GM23338 (cell line): ENCODE data around the gene ANKS1B. TPM values are rescaled to one million over a fixed set of nuclear protein-coding genes. Genes with fewer than 3 reads are reported as not detected.

Source experiments
- ATAC-seq: fragments of 200-7000 bp; cut with Tn5 transposase; 3 replicates; pipeline ENCODE4 v1.9.1; 2020
- DNase-seq: peaks from one replicate; pipeline ENCODE4 v3.0.0-alpha.2; 2015; ENCODE audit warnings: low spot score
- H2AFZ ChIP-seq: fragments of 200-600 bp; sonication (generic); 2 replicates; pipeline ENCODE4 v1.8.0; 2016; ENCODE audit warnings: antibody characterized with exemption, mild to moderate bottlenecking, moderate library complexity
- H3F3A ChIP-seq: fragments of 200-600 bp; sonication (generic); replicated peaks from 2 replicates; pipeline ENCODE4 v1.8.0; 2017; ENCODE audit warnings: antibody characterized with exemption, mixed run types, low read depth
- H3K27ac ChIP-seq: fragments of 200-600 bp; sonication (generic); 2 replicates; pipeline ENCODE4 v1.6.1; 2016; ENCODE audit warnings: low read depth
- H3K27me3 ChIP-seq: fragments of 200-600 bp; sonication (generic); 2 replicates; pipeline ENCODE4 v1.8.0; 2016; ENCODE audit warnings: mild to moderate bottlenecking, mixed run types, moderate library complexity; ENCODE audit not compliant: insufficient read depth
- H3K36me3 ChIP-seq: fragments of 200-600 bp; sonication (generic); 2 replicates; pipeline ENCODE4 v1.8.0; 2016; ENCODE audit warnings: mild to moderate bottlenecking; ENCODE audit not compliant: insufficient read depth
- H3K4me1 ChIP-seq: fragments of 200-600 bp; sonication (generic); 2 replicates; pipeline ENCODE4 v1.8.0; 2016; ENCODE audit warnings: mild to moderate bottlenecking, moderate library complexity; ENCODE audit not compliant: insufficient read depth
- H3K4me2 ChIP-seq: fragments of 200-600 bp; sonication (generic); 2 replicates; pipeline ENCODE4 v1.7.1; 2017; ENCODE audit warnings: mixed run types
- H3K4me3 ChIP-seq: fragments of 200-600 bp; sonication (generic); 2 replicates; pipeline ENCODE4 v1.6.1; 2016; ENCODE audit warnings: mixed run types
- H3K79me2 ChIP-seq: fragments of 200-600 bp; sonication (generic); replicated peaks from 2 replicates; pipeline ENCODE4 v1.8.0; 2017; ENCODE audit warnings: mild to moderate bottlenecking; ENCODE audit not compliant: insufficient read depth
- H3K9me2 ChIP-seq: fragments of 200-600 bp; sonication (generic); 2 replicates; pipeline ENCODE4 v1.8.0; 2017; ENCODE audit not compliant: insufficient read depth
- H4K20me1 ChIP-seq: fragments of 200-600 bp; sonication (generic); replicated peaks from 2 replicates; pipeline ENCODE4 v1.8.0; 2017; ENCODE audit warnings: mild to moderate bottlenecking; ENCODE audit not compliant: insufficient read depth
- H3K27ac Mint-ChIP-seq: 2 replicates; pipeline ENCODE4 v1.8.0; 2020; ENCODE audit warnings: inconsistent platforms, mild to moderate bottlenecking, moderate library complexity, mixed read lengths
- H3K27me3 Mint-ChIP-seq: 3 replicates; pipeline ENCODE4 v1.8.0; 2022; ENCODE audit warnings: low read depth, mild to moderate bottlenecking, moderate library complexity, mixed read lengths, inconsistent platforms; ENCODE audit not compliant: insufficient read depth, poor library complexity
- H3K36me3 Mint-ChIP-seq: 3 replicates; pipeline ENCODE4 v1.8.0; 2021; ENCODE audit warnings: low read depth, mild to moderate bottlenecking, inconsistent platforms, moderate library complexity, mixed read lengths
- H3K4me1 Mint-ChIP-seq: 3 replicates; pipeline ENCODE4 v1.8.0; 2020; ENCODE audit warnings: mild to moderate bottlenecking, inconsistent platforms, mixed read lengths
- H3K4me3 Mint-ChIP-seq: 3 replicates; pipeline ENCODE4 v1.8.0; 2021; ENCODE audit warnings: moderate library complexity, mild to moderate bottlenecking, inconsistent platforms, mixed read lengths
- H3K9me3 Mint-ChIP-seq: 3 replicates; pipeline ENCODE4 v1.8.0; 2020; ENCODE audit warnings: moderate library complexity, mild to moderate bottlenecking, inconsistent platforms, mixed read lengths
- CREB1 ChIP-seq: fragments of 250-450 bp; sonication (Bioruptor Pico); IDR thresholded peaks from 2 replicates; pipeline ENCODE4 v1.5.0; 2020; ENCODE audit warnings: low read depth, mild to moderate bottlenecking, moderate library complexity
- CTCF ChIP-seq, 2 experiments: fragments of 200-600 bp in 1 of 2; sonication (generic) in 1 of 2; conservative IDR thresholded peaks; 2 replicates each; pipeline versions ENCODE4 v1.5.1 to v1.6.1; 2016 to 2017; ENCODE audit warnings: antibody characterized with exemption in 2 of 2, low read depth in 2 of 2, mild to moderate bottlenecking in 2 of 2, moderate library complexity in 1 of 2
- ETS1 ChIP-seq: IDR thresholded peaks from 2 replicates; pipeline ENCODE4 v1.6.1; 2016; ENCODE audit warnings: antibody characterized with exemption
- EZH2 ChIP-seq: fragments of 200-600 bp; sonication (generic); IDR thresholded peaks from one replicate; pipeline ENCODE4 v1.8.0; 2017; ENCODE audit warnings: antibody characterized with exemption, mild to moderate bottlenecking, low read depth; ENCODE audit not compliant: unreplicated experiment
- EZH2phosphoT487 ChIP-seq: fragments of 200-600 bp; sonication (generic); IDR thresholded peaks from one replicate; pipeline ENCODE4 v1.8.1; 2018; ENCODE audit warnings: antibody characterized with exemption; ENCODE audit not compliant: unreplicated experiment
- JUNB ChIP-seq: IDR thresholded peaks from one replicate; pipeline ENCODE4 v1.6.1; 2016; ENCODE audit warnings: antibody characterized with exemption; ENCODE audit not compliant: unreplicated experiment
- NANOG ChIP-seq: IDR thresholded peaks from 2 replicates; pipeline ENCODE4 v1.6.1; 2016; ENCODE audit warnings: antibody characterized with exemption, borderline replicate concordance
- POLR2AphosphoS5 ChIP-seq: IDR thresholded peaks from 2 replicates; pipeline ENCODE4 v1.6.1; 2016; ENCODE audit warnings: antibody characterized with exemption, low read depth
- REST ChIP-seq: IDR thresholded peaks from one replicate; pipeline ENCODE4 v1.6.1; 2018; ENCODE audit warnings: antibody characterized with exemption; ENCODE audit not compliant: unreplicated experiment
- STAT1 ChIP-seq: IDR thresholded peaks from one replicate; pipeline ENCODE4 v1.6.1; 2016; ENCODE audit warnings: antibody characterized with exemption; ENCODE audit not compliant: unreplicated experiment
- ZNF114 ChIP-seq: fragments of 250-450 bp; sonication (Bioruptor Pico); IDR thresholded peaks from 2 replicates; pipeline ENCODE4 v1.5.0; 2020; ENCODE audit warnings: mild to moderate bottlenecking, moderate library complexity
- ZNF331 ChIP-seq: fragments of 250-450 bp; sonication (Bioruptor Pico); IDR thresholded peaks from 2 replicates; pipeline ENCODE4 v1.5.0; 2020; ENCODE audit warnings: low read depth, mild to moderate bottlenecking, moderate library complexity
- ZNF462 ChIP-seq: fragments of 250-450 bp; sonication (Bioruptor Pico); IDR thresholded peaks from 2 replicates; pipeline ENCODE4 v1.5.0; 2020; ENCODE audit warnings: mild to moderate bottlenecking, moderate library complexity
- polyA plus RNA-seq: library from polyadenylated mRNA; unstranded; fragments of >200 nt; fragmentation: Nextera tagmentation; extraction: Ambion mirVana; gene quantifications from 2 replicates; pipeline ENCODE4 v1.2.1, GENCODE V29; 2016
- total RNA-seq: library from RNA; depleted of rRNA; stranded (reverse); fragments of >200 nt; shearing (Covaris generic); gene quantifications from 2 replicates; pipeline ENCODE4 v1.2.3, GENCODE V29; 2014

ANKS1B gene
- total and polyA plus RNA-seq, 2 experiments from 2014 or later = 4.3 to 5.8 TPM

- H3K4me1 Mint-ChIP-seq = peaks cover 28% of the 10 kb centered on the region
- no peak for DNase-seq
- ATAC-seq = no peak
- Histone ChIP-seq H3K4me1 (peaks cover 30% of the 10 kb centered on the region), H2AFZ (no peak overlapping the region), H3K4me3 (no peak overlapping the region), H3K36me3 (no peaks in the 10 kb centered on the region), H3K4me2 (no peak overlapping the region), H3K27me3 (peaks cover 34% of the 10 kb centered on the region), H3K79me2 (no peaks in the 10 kb centered on the region), H3K27ac (no peak overlapping the region), H4K20me1 (no peaks in the 10 kb centered on the region), H3F3A (no peaks in the 10 kb centered on the region), H3K9me2 (peaks cover 11% of the 10 kb centered on the region; the same call in 1 of the 2 replicates)
- TF ChIP-seq POLR2AphosphoS5 (no peak), REST (no peak), ZNF114 (CRISPR knock-in tag) (no peak), ETS1 (no peak), ZNF331 (CRISPR knock-in tag) (no peak), EZH2 (no peak), EZH2phosphoT487 (no peak), NANOG (no peak), CREB1 (no peak), ZNF462 (CRISPR knock-in tag) (no peak), STAT1 (no peak), JUNB (no peak), CTCF (conservative IDR thresholded peaks at IDR 0.05; ENCODE audit: low read depth in 2 of 2) (no peak)
- H3K36me3 Mint-ChIP-seq = peaks cover 36% of the 10 kb centered on the region
- no peak overlapping the region for H3K27ac Mint-ChIP-seq
- H3K4me3 Mint-ChIP-seq = no peak overlapping the region
- H3K9me3 Mint-ChIP-seq = peaks cover 24% of the 10 kb centered on the region
- no peaks in the 10 kb centered on the region for H3K27me3 Mint-ChIP-seq
These were observed 957.3 kb downstream of the ANKS1B start for GRCh38 chr12:99027461-99027860.
